ENCODE measurements around the gene ACBD5. TPM values are rescaled to one million over a fixed set of nuclear protein-coding genes. Genes with fewer than 3 reads are reported as not detected.

ACBD5 gene
- total RNA-seq, 2 experiments from 2014 or later: 14.6 to 15.1 TPM

GRCh38 chr10:27150261-27150660, 90.3 kb downstream of the ACBD5 start:
- intact Hi-C loops (cut with micrococcal nuclease): loop anchor here (5.0 to 10.0 kb wide), 3 partner anchors 665 to 1382 kb away; partner anchors contain the start of gene WAC
- Mint-ChIP-seq H3K27me3 (no peaks in the 10 kb centered on the region), H3K9me3 (no peaks in the 10 kb centered on the region), H3K36me3 (peaks cover 49% of the 10 kb centered on the region), H3K4me3 (no peak overlapping the region), H3K27ac (no peak overlapping the region), H3K4me1 (ENCODE audit: low read depth) (peaks cover 38% of the 10 kb centered on the region)
- DNase-seq: no peak
- ChIA-PET POLR2A (no interaction called here), CTCF (interaction anchor here (1.4 kb wide), 1 partner anchor 73 kb away, joined by 3 read pairs; no protein-coding TSS in a partner anchor)

GRCh38 chr10:27147701-27148100, 92.9 kb downstream of the ACBD5 start:
- no peaks in the 10 kb centered on the region for H3K27me3 Mint-ChIP-seq
- intact Hi-C loops (cut with micrococcal nuclease): no loop called here
- peaks cover 34% of the 10 kb centered on the region for H3K4me1 Mint-ChIP-seq (ENCODE audit: low read depth)
- H3K27ac Mint-ChIP-seq: no peak overlapping the region
- ChIA-PET CTCF (interaction anchor here (1.8 kb wide), 1 partner anchor 76 kb away, joined by 7 read pairs; no protein-coding TSS in a partner anchor), POLR2A (interaction anchor here (2.1 kb wide), 1 partner anchor 8 kb away, joined by 11 read pairs; the partner anchor contains the start of gene MASTL)
- no peaks in the 10 kb centered on the region for H3K9me3 Mint-ChIP-seq
- no peak for DNase-seq
- peaks cover 42% of the 10 kb centered on the region for H3K36me3 Mint-ChIP-seq
- H3K4me3 Mint-ChIP-seq: no peak overlapping the region

- no peak for DNase-seq
- POLR2A ChIA-PET: interaction anchor here (2.1 kb wide), 1 partner anchor 10 kb away, joined by 11 read pairs; the partner anchor contains the start of gene MASTL
- no peak overlapping the region for H3K27ac Mint-ChIP-seq
- H3K27me3 Mint-ChIP-seq: no peaks in the 10 kb centered on the region
- H3K4me1 Mint-ChIP-seq (ENCODE audit: low read depth): peaks cover 20% of the 10 kb centered on the region
- intact Hi-C loops (cut with micrococcal nuclease): no loop called here
- peaks cover 41% of the 10 kb centered on the region for H3K36me3 Mint-ChIP-seq
- CTCF ChIA-PET: interaction anchor here (1.8 kb wide), 1 partner anchor 78 kb away, joined by 7 read pairs; no protein-coding TSS in a partner anchor
- no peak overlapping the region for H3K4me3 Mint-ChIP-seq
- no peaks in the 10 kb centered on the region for H3K9me3 Mint-ChIP-seq
Measured at GRCh38 chr10:27145937-27146336, 94.7 kb downstream of the ACBD5 start.

Other genes with a start within 250 kb of the ACBD5 start
- gene ANKRD26, start 140.3 kb downstream of the ACBD5 start, total RNA-seq: 1 to 10 TPM; 6.7 to 7.1 TPM
- gene YME1L1, start 86.4 kb downstream of the ACBD5 start, total RNA-seq: 100 to 1,000 TPM; 115 to 119 TPM
- 10 to 100 TPM; 44.2 to 50.4 TPM for gene MASTL, start 85.4 kb downstream of the ACBD5 start, total RNA-seq